HG02623 (cell line): ENCODE results near the gene DRAXIN.

Experiments used
- ATAC-seq: cut with Tn5 transposase; IDR thresholded peaks from one replicate; pipeline ENCODE4 v1.9.1; 2021; ENCODE audit warnings: moderate library complexity; ENCODE audit not compliant: unreplicated experiment

Gene DRAXIN

GRCh38 chr1:11707621-11708276 is 16.2 kb downstream of the DRAXIN start:
- ATAC-seq = no peak

GRCh38 chr1:11708554-11709350 is 17.2 kb downstream of the DRAXIN start:
- no peak for ATAC-seq

GRCh38 chr1:11711490-11711889 is 20.0 kb downstream of the DRAXIN start:
- ATAC-seq = no peak

- ATAC-seq = no peak
These were observed 20.8 kb downstream of the DRAXIN start for GRCh38 chr1:11712285-11712684.

GRCh38 chr1:11713095-11713494 is 21.6 kb downstream of the DRAXIN start:
- ATAC-seq = no peak

- no peak for ATAC-seq
These were observed 23.5 kb downstream of the DRAXIN start for GRCh38 chr1:11714831-11715575.

GRCh38 chr1:11719313-11720032 is 28.0 kb downstream of the DRAXIN start:
- no peak for ATAC-seq

GRCh38 chr1:11720033-11720376 is 28.5 kb downstream of the DRAXIN start:
- no peak for ATAC-seq

- no peak for ATAC-seq
These were observed 29.0 kb downstream of the DRAXIN start for GRCh38 chr1:11720525-11720924.

- no peak for ATAC-seq
These were observed 29.8 kb downstream of the DRAXIN start for GRCh38 chr1:11721311-11721710.

- no peak for ATAC-seq
These were observed 31.0 kb downstream of the DRAXIN start for GRCh38 chr1:11722538-11722937.

GRCh38 chr1:11725616-11726015 is 34.1 kb downstream of the DRAXIN start:
- ATAC-seq = no peak

GRCh38 chr1:11727119-11727518 is 35.6 kb downstream of the DRAXIN start:
- no peak for ATAC-seq

GRCh38 chr1:11728126-11728806 is 36.8 kb downstream of the DRAXIN start:
- ATAC-seq = no peak

- ATAC-seq = no peak
These were observed 37.6 kb downstream of the DRAXIN start for GRCh38 chr1:11729155-11729497.

GRCh38 chr1:11729498-11730428 is 38.3 kb downstream of the DRAXIN start:
- ATAC-seq = no peak

GRCh38 chr1:11730429-11730891 is 39.0 kb downstream of the DRAXIN start:
- no peak for ATAC-seq

GRCh38 chr1:11731691-11732283 is 40.3 kb downstream of the DRAXIN start:
- no peak for ATAC-seq

- ATAC-seq = no peak
These were observed 41.8 kb downstream of the DRAXIN start for GRCh38 chr1:11733306-11733705.
